Suprapubic skin (tissue), 3 donors: ENCODE measurements around the gene PPM1H.
A peak's percentile ranks its signal among the peaks of the same experiment; 100 is the strongest.

Experiments
- POLR2AphosphoS5 ChIP-seq, 3 donors: sonication (generic); formaldehyde crosslinking; IDR thresholded peaks; one replicate each; pipeline ENCODE4 v1.6.1; 2017; ENCODE audit warnings: antibody characterized with exemption in 3 of 3
- TF ChIP-seq, protein P1 (sequence below), 2 donors: fragments of 200-600 bp in 1 of 2; fragments of 450-650 bp in 1 of 2; sonication (generic) in 1 of 2; IDR thresholded peaks; one replicate each; pipeline ENCODE4 v1.5.1; 2016 to 2019; ENCODE audit warnings: antibody characterized with exemption in 2 of 2, mild to moderate bottlenecking in 1 of 2, moderate library complexity in 1 of 2

DNA sequence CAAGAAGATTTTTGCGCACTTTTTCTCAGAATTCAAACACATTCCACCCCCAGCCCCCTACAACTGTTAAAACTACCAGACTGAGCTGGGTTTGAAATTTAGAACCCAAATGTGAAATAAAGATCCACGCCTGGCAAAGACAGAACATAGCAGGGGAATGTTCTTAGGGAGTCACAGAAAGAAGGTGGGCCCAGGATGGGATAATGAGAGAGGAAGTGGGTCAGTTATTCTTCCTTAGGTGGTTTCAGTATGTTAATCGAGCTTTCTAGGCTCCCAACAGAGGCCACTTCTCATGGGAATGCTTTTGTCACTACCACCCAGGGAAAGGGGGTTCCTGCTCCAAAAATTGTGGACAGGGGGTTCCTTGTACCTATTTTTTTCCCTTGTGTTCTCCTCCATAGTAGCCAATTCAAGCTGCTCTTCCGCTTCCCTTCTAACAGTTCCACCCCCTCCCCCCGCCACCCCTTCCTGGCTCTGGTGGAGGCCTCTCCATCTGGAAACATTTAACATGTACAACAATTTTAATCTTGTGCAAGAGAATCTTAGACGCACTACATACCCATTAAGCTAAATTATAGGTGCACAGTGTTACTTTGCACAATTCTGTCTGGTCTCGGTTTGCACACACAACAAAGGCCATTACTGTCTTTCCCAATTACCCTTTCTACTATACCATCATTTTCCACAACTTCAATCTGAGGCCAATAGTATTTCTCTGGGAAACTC lies 250.2 kb downstream of the PPM1H start:
- TF ChIP-seq, protein P1, sequence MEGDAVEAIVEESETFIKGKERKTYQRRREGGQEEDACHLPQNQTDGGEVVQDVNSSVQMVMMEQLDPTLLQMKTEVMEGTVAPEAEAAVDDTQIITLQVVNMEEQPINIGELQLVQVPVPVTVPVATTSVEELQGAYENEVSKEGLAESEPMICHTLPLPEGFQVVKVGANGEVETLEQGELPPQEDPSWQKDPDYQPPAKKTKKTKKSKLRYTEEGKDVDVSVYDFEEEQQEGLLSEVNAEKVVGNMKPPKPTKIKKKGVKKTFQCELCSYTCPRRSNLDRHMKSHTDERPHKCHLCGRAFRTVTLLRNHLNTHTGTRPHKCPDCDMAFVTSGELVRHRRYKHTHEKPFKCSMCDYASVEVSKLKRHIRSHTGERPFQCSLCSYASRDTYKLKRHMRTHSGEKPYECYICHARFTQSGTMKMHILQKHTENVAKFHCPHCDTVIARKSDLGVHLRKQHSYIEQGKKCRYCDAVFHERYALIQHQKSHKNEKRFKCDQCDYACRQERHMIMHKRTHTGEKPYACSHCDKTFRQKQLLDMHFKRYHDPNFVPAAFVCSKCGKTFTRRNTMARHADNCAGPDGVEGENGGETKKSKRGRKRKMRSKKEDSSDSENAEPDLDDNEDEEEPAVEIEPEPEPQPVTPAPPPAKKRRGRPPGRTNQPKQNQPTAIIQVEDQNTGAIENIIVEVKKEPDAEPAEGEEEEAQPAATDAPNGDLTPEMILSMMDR (IDR thresholded peaks at IDR 0.05), result no peak
- TF ChIP-seq POLR2AphosphoS5 (IDR thresholded peaks at IDR 0.05), result peak in 2 of 3 donors; percentile 40 to 54
